Measurements from ENCODE around the gene TRIM77.
"Not testable (repeated sequence)": the region's sequence is repeated elsewhere in the genome, so short reads cannot be mapped to it uniquely, and the experiment has no call there.

Gene TRIM77

DNA sequence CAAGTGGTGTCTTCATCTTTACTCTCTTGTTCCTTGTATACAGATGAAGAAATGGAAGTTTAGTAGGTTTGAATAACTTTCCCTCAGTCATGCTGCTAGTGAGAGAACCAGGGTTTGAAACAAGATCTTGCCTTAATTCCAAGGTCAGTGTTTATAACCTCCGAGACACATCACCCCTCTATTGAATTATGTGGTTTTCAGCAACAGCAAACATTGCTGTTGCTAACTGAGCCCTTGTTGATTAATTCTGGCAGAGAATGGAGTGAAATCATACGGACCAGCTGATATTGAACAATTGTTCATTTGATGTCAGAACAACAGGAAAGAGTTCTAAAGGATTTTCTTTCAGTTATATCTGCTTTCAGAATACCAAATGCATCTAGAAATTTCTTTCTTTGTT, 36.7 kb upstream of the TRIM77 start:
- H3K4me1 ChIP-seq (ENCODE audit: control insufficient read depth, low read depth, low read length); H2BK120ac ChIP-seq (ENCODE audit: low read depth, low read length); H3K4me2 ChIP-seq (ENCODE audit: low read length); H3K9ac ChIP-seq (ENCODE audit: low read length); H4K8ac ChIP-seq (ENCODE audit: low read depth, low read length); H3K79me1 ChIP-seq (ENCODE audit: low read length); H3K27ac ChIP-seq (ENCODE audit: low read depth, low read length); H2BK15ac ChIP-seq (replicated peaks; ENCODE audit: low read depth); H2AK5ac ChIP-seq (ENCODE audit: low read length); H3K56ac ChIP-seq (ENCODE audit: low read length); DNase-seq; H4K5ac ChIP-seq (ENCODE audit: low read length); H3K4me3 ChIP-seq (ENCODE audit: low read length); H3K27me3 ChIP-seq (ENCODE audit: insufficient read depth, low read length, poor library complexity); H3K79me2 ChIP-seq (ENCODE audit: control insufficient read depth, insufficient read depth, low read length); H3K4ac ChIP-seq (ENCODE audit: low read depth, low read length); H3K18ac ChIP-seq (ENCODE audit: low read length); H3K23ac ChIP-seq (ENCODE audit: low read length); H3K36me3 ChIP-seq (ENCODE audit: control insufficient read depth, insufficient read depth, low read length); H2BK5ac ChIP-seq (ENCODE audit: low read length): not testable (repeated sequence)
- WGBS (ENCODE audit: extremely low coverage, insufficient coverage, low lambda C conversion rate) = no CpG with 5 or more reads among the region's 2 CpGs

DNA sequence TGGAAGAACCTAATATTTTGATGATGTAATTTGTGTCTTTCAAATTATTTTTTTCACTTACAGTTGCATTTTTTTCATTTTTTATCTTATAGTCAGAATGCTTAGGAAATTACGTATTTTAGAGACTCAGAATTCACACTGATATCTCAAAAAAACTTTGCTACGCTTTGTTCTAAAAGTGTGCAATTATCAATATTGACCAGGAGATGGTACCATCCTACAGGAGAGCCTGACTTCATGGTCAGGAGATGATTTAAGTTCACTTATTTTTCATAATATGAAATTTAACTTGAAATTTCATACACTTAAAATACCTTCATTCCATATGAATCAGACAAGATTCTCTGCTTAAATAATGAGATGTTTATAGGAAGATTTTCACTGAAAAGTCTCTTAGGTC, 34.7 kb upstream of the TRIM77 start:
- not testable (repeated sequence) for H2BK5ac ChIP-seq (ENCODE audit: low read length); H3K23ac ChIP-seq (ENCODE audit: low read length); H4K8ac ChIP-seq (ENCODE audit: low read depth, low read length); H3K9ac ChIP-seq (ENCODE audit: low read length); H3K79me1 ChIP-seq (ENCODE audit: low read length); H3K36me3 ChIP-seq (ENCODE audit: control insufficient read depth, insufficient read depth, low read length); H2BK120ac ChIP-seq (ENCODE audit: low read depth, low read length); H2BK15ac ChIP-seq (replicated peaks; ENCODE audit: low read depth); H3K4me3 ChIP-seq (ENCODE audit: low read length); H3K56ac ChIP-seq (ENCODE audit: low read length); H2AK5ac ChIP-seq (ENCODE audit: low read length); H3K27me3 ChIP-seq (ENCODE audit: insufficient read depth, low read length, poor library complexity); H3K4ac ChIP-seq (ENCODE audit: low read depth, low read length); H3K18ac ChIP-seq (ENCODE audit: low read length); H3K4me1 ChIP-seq (ENCODE audit: control insufficient read depth, low read depth, low read length); H3K79me2 ChIP-seq (ENCODE audit: control insufficient read depth, insufficient read depth, low read length); H3K27ac ChIP-seq (ENCODE audit: low read depth, low read length); H3K4me2 ChIP-seq (ENCODE audit: low read length); H4K5ac ChIP-seq (ENCODE audit: low read length)
- WGBS (ENCODE audit: extremely low coverage, insufficient coverage, low lambda C conversion rate) = no CpG with 5 or more reads among the region's 2 CpGs
- DNase-seq = peak; percentile 2

DNA sequence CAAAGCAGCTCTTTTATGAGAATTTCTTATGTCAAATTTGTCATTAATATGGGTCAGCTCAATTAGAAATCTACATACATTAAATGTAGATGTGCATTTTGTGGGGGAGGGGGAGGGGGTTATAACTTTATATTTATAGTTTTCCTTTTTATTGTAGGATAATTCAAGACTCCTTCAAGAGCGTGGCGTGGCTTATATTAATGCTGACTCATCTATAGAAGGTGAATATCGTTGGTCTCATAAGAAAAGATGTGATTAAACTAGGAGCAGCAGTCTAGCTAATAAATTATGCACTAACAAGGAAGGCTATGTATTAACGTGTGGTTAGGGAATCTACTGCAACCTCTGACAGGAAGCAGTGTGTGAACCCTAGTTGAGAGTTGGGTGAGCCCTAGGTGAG, 34.2 kb upstream of the TRIM77 start:
- not testable (repeated sequence) for H3K4me1 ChIP-seq (ENCODE audit: control insufficient read depth, low read depth, low read length); H2AK5ac ChIP-seq (ENCODE audit: low read length)

DNA sequence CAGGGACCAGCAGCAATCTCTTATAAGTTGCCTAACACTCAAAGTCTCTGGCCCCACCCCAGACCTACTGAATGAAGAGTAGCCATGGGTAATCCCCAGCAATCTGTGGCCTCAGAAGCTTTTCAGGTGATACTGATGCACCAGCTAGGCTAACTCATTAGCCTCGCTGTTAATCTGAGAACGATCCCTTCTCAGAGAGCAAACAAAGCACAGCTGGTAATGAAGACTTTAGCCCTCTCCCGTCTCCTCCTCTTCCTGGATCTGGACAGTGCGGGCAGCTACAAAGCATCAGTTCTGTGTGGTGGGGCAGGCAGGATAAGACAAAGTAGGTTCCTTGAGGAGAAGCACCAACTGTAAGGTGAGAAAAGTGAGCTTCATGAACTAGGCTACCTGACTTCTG, 3.0 kb upstream of the TRIM77 start:
- H3K9ac ChIP-seq (ENCODE audit: low read length); H3K79me2 ChIP-seq (ENCODE audit: control insufficient read depth, insufficient read depth, low read length): not testable (repeated sequence)

More for the DNA sequence above, 34.2 kb upstream of the TRIM77 start:
- DNase-seq; H3K79me1 ChIP-seq (ENCODE audit: low read length); H3K4ac ChIP-seq (ENCODE audit: low read depth, low read length); H3K79me2 ChIP-seq (ENCODE audit: control insufficient read depth, insufficient read depth, low read length); H2BK15ac ChIP-seq (replicated peaks; ENCODE audit: low read depth); H3K23ac ChIP-seq (ENCODE audit: low read length); H2BK120ac ChIP-seq (ENCODE audit: low read depth, low read length); H3K56ac ChIP-seq (ENCODE audit: low read length); H3K36me3 ChIP-seq (ENCODE audit: control insufficient read depth, insufficient read depth, low read length); H3K4me2 ChIP-seq (ENCODE audit: low read length); H3K18ac ChIP-seq (ENCODE audit: low read length); H3K27me3 ChIP-seq (ENCODE audit: insufficient read depth, low read length, poor library complexity); H3K4me3 ChIP-seq (ENCODE audit: low read length); H4K5ac ChIP-seq (ENCODE audit: low read length); H3K9ac ChIP-seq (ENCODE audit: low read length); H2BK5ac ChIP-seq (ENCODE audit: low read length); H3K27ac ChIP-seq (ENCODE audit: low read depth, low read length); H4K8ac ChIP-seq (ENCODE audit: low read depth, low read length): not testable (repeated sequence)
- WGBS (ENCODE audit: extremely low coverage, insufficient coverage, low lambda C conversion rate) = no CpG with 5 or more reads among the region's 4 CpGs

DNA sequence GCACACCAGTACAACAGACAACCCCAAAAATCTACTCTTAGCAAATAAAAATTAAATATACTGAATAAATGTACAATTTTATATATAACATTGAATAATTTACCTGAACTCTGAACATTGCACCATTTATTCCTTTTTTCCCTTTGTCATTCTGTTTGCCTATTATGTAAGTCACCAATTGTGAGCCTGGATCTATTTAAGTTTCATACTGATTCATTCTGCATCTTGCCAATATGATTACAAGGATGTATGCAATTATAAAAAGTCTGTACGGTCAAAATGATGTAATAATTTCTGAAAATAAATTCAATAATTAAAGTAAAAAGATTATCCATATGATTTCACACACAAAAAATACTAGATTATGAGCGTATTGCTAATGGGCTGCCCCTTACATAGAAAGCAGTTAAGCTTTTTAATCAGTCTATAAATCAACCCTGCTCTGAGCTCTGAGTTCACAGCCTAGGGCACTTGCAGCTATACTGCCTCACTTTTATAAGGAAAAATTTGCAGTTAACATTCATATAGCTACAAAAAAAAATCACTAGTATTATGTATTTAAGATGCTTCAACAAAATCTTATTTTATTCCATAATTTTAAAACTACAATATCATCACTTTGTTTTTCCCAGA, 14.9 kb downstream of the TRIM77 start:
- H4K8ac ChIP-seq (ENCODE audit: low read depth, low read length); H2BK120ac ChIP-seq (ENCODE audit: low read depth, low read length); H3K4me1 ChIP-seq (ENCODE audit: control insufficient read depth, low read depth, low read length); H3K27ac ChIP-seq (ENCODE audit: low read depth, low read length); H3K36me3 ChIP-seq (ENCODE audit: control insufficient read depth, insufficient read depth, low read length); H3K4me3 ChIP-seq (ENCODE audit: low read length); H3K79me2 ChIP-seq (ENCODE audit: control insufficient read depth, insufficient read depth, low read length); H2AK5ac ChIP-seq (ENCODE audit: low read length); H3K4ac ChIP-seq (ENCODE audit: low read depth, low read length); H2BK5ac ChIP-seq (ENCODE audit: low read length); H3K18ac ChIP-seq (ENCODE audit: low read length); H3K23ac ChIP-seq (ENCODE audit: low read length); DNase-seq; H2BK15ac ChIP-seq (replicated peaks; ENCODE audit: low read depth); H3K4me2 ChIP-seq (ENCODE audit: low read length); H3K79me1 ChIP-seq (ENCODE audit: low read length); H3K27me3 ChIP-seq (ENCODE audit: insufficient read depth, low read length, poor library complexity); H3K9ac ChIP-seq (ENCODE audit: low read length); H4K5ac ChIP-seq (ENCODE audit: low read length); H3K56ac ChIP-seq (ENCODE audit: low read length): not testable (repeated sequence)
- no CpG with 5 or more reads among the region's 2 CpGs for WGBS (ENCODE audit: extremely low coverage, insufficient coverage, low lambda C conversion rate)

More for the DNA sequence above, 3.0 kb upstream of the TRIM77 start:
- not testable (repeated sequence) for H2AK5ac ChIP-seq (ENCODE audit: low read length); H2BK15ac ChIP-seq (replicated peaks; ENCODE audit: low read depth); H3K4me3 ChIP-seq (ENCODE audit: low read length); H3K4ac ChIP-seq (ENCODE audit: low read depth, low read length); H2BK5ac ChIP-seq (ENCODE audit: low read length); H3K4me1 ChIP-seq (ENCODE audit: control insufficient read depth, low read depth, low read length); H3K56ac ChIP-seq (ENCODE audit: low read length); H3K27me3 ChIP-seq (ENCODE audit: insufficient read depth, low read length, poor library complexity); H3K79me1 ChIP-seq (ENCODE audit: low read length); H4K8ac ChIP-seq (ENCODE audit: low read depth, low read length); H4K5ac ChIP-seq (ENCODE audit: low read length); H3K36me3 ChIP-seq (ENCODE audit: control insufficient read depth, insufficient read depth, low read length); H2BK120ac ChIP-seq (ENCODE audit: low read depth, low read length); H3K23ac ChIP-seq (ENCODE audit: low read length); H3K27ac ChIP-seq (ENCODE audit: low read depth, low read length); H3K4me2 ChIP-seq (ENCODE audit: low read length); DNase-seq; H3K18ac ChIP-seq (ENCODE audit: low read length)
- no CpG with 5 or more reads among the region's 4 CpGs for WGBS (ENCODE audit: extremely low coverage, insufficient coverage, low lambda C conversion rate)

DNA sequence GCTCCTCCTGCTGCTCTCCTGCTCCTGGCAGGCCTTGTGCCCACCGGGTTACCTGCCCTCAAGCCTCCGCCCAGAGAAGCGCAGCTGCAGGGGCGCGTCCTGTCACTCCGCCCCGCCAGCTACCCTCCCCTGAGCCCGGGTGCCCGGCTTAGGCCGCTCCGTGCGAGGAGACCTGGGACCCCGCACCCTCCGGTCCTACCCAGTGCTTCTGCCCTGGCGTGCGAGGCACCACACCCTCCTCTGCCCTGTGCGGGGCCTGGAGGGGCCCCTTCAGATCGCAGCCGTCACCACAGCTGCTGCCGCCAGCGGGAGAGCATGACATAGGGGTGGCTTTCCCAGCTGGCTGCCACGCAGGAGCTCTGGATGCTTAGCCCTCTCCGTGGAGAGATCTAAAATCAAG, 20.1 kb downstream of the TRIM77 start:
- H4K8ac ChIP-seq (ENCODE audit: low read depth, low read length); H3K4ac ChIP-seq (ENCODE audit: low read depth, low read length); H3K27me3 ChIP-seq (ENCODE audit: insufficient read depth, low read length, poor library complexity); H4K5ac ChIP-seq (ENCODE audit: low read length); DNase-seq; H3K4me2 ChIP-seq (ENCODE audit: low read length); H3K4me3 ChIP-seq (ENCODE audit: low read length); H3K27ac ChIP-seq (ENCODE audit: low read depth, low read length); H3K4me1 ChIP-seq (ENCODE audit: control insufficient read depth, low read depth, low read length); H2BK15ac ChIP-seq (replicated peaks; ENCODE audit: low read depth); H2AK5ac ChIP-seq (ENCODE audit: low read length); H3K9ac ChIP-seq (ENCODE audit: low read length); H2BK5ac ChIP-seq (ENCODE audit: low read length); H3K79me1 ChIP-seq (ENCODE audit: low read length); H3K56ac ChIP-seq (ENCODE audit: low read length); H3K23ac ChIP-seq (ENCODE audit: low read length); H3K36me3 ChIP-seq (ENCODE audit: control insufficient read depth, insufficient read depth, low read length); H3K79me2 ChIP-seq (ENCODE audit: control insufficient read depth, insufficient read depth, low read length); H3K18ac ChIP-seq (ENCODE audit: low read length); H2BK120ac ChIP-seq (ENCODE audit: low read depth, low read length): not testable (repeated sequence)
- WGBS (ENCODE audit: extremely low coverage, insufficient coverage, low lambda C conversion rate) = no CpG with 5 or more reads among the region's 23 CpGs
